K562 (cell line): ENCODE results near the gene OBSCN.

Experiments used
- CHD2 ChIP-seq: IDR thresholded peaks from 2 replicates; pipeline ENCODE4 v1.6.1; 2011; ENCODE audit warnings: low read depth, low read length
- FOXP4 ChIP-seq: sonication (generic); formaldehyde crosslinking; IDR thresholded peaks from 2 replicates; pipeline ENCODE4 v1.8.0; 2022; ENCODE audit warnings: mild to moderate bottlenecking, missing genetic modification reagents, borderline replicate concordance
- KAT7 ChIP-seq: sonication (generic); formaldehyde crosslinking; IDR thresholded peaks from 2 replicates; pipeline ENCODE4 v1.8.0; 2022; ENCODE audit warnings: missing genetic modification reagents, mild to moderate bottlenecking, borderline replicate concordance

- TF ChIP-seq KAT7 (no peak), CHD2 (no peak), FOXP4 (CRISPR knock-in tag) (no peak)
Observed at GRCh38 chr1:228314315-228314657, 106.4 kb downstream of the OBSCN start.
